ENCODE results near the gene NECTIN4. TPM values are rescaled to one million over a fixed set of nuclear protein-coding genes. Genes with fewer than 3 reads are reported as not detected.

The NECTIN4 gene
- total and polyA plus RNA-seq, 10 of the 15 experiments (the other 5 are each of a cell fraction or from before 2014, with no cell fraction given), result 2.8 to 8.7 (median 3.7) TPM

DNA sequence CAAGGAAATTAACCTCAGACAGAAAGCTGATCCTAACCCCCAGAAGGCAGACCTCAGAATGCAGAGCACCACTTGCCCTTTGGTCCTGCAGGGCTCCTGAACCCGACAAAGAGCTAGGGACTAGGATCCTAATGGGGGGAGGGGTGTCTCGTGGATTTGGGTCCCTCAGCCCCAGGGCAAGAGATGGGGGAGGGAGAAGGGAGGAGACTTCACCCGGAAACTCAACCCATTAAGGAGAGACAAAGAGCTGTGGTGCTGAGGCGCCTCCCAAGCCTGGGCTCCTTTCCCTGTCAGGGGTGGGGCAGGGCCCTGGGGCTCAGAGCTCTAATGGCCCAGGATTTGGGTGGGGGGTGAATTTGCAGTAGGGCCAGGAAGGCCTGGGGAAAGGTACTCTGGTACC, 2.9 kb downstream of the NECTIN4 start (continued):
- TF ChIP-seq, protein P1, sequence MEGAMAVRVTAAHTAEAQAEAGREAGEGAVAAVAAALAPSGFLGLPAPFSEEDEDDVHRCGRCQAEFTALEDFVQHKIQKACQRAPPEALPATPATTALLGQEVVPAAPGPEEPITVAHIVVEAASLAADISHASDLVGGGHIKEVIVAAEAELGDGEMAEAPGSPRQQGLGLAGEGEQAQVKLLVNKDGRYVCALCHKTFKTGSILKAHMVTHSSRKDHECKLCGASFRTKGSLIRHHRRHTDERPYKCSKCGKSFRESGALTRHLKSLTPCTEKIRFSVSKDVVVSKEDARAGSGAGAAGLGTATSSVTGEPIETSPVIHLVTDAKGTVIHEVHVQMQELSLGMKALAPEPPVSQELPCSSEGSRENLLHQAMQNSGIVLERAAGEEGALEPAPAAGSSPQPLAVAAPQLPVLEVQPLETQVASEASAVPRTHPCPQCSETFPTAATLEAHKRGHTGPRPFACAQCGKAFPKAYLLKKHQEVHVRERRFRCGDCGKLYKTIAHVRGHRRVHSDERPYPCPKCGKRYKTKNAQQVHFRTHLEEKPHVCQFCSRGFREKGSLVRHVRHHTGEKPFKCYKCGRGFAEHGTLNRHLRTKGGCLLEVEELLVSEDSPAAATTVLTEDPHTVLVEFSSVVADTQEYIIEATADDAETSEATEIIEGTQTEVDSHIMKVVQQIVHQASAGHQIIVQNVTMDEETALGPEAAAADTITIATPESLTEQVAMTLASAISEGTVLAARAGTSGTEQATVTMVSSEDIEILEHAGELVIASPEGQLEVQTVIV (IDR thresholded peaks at IDR 0.05; ENCODE audit: borderline replicate concordance, partially characterized antibody), result no peak
- TF ChIP-seq BCL11A (IDR thresholded peaks at IDR 0.05; ENCODE audit: low read depth, low read length) (no peak), NFYA (IDR thresholded peaks at IDR 0.05; ENCODE audit: borderline replicate concordance, low read depth, low read length) (no peak), CHD4 (IDR thresholded peaks at IDR 0.05) (no peak), POU2F2 (IDR thresholded peaks at IDR 0.05; ENCODE audit: borderline replicate concordance, low read depth, low read length) (no peak), SKIL (IDR thresholded peaks at IDR 0.05; ENCODE audit: low read depth, poor library complexity, severe bottlenecking) (no peak), TBL1XR1 (IDR thresholded peaks at IDR 0.05; ENCODE audit: low read depth, low read length) (no peak), NR2C1 (IDR thresholded peaks at IDR 0.05) (no peak)

- WGBS (ENCODE audit: insufficient coverage, insufficient replicate concordance, low lambda C conversion rate, missing lambda C conversion rate), result 42% methylated on average over 2 of the region's 2 CpGs
- no peak for TF ChIP-seq FOXM1 (IDR thresholded peaks at IDR 0.05; ENCODE audit: low read depth, low read length)
- TF ChIP-seq E2F8 (IDR thresholded peaks at IDR 0.05; ENCODE audit: low read depth, partially characterized antibody), result no peak
- TF ChIP-seq MLLT1 (IDR thresholded peaks at IDR 0.05), result no peak
- no peak for TF ChIP-seq CBX5 (IDR thresholded peaks at IDR 0.05; ENCODE audit: low read depth)
- no peak for TF ChIP-seq ZSCAN29 (IDR thresholded peaks at IDR 0.05)
- TF ChIP-seq CEBPB (IDR thresholded peaks at IDR 0.05; ENCODE audit: borderline replicate concordance in 1 of 2, low read depth in 2 of 2, low read length in 2 of 2), result no peak
Measured at GRCh38 chr1:161085165-161085564, 4.2 kb downstream of the NECTIN4 start.

More at GRCh38 chr1:161085165-161085564, 4.2 kb downstream of the NECTIN4 start:
- H3K27me3 ChIP-seq (replicated peaks in 1 of 2; ENCODE audit: control insufficient read depth in 2 of 2, insufficient read depth in 2 of 2, low read length in 1 of 2), result no peaks in the 10 kb centered on the region
- no peaks in the 10 kb centered on the region for H3K36me3 ChIP-seq (ENCODE audit: control insufficient read depth in 2 of 2, insufficient read depth in 2 of 2, low read length in 1 of 2)
- no peak overlapping the region for H3K4me2 ChIP-seq (ENCODE audit: control insufficient read depth, insufficient read depth)
- H4K20me1 ChIP-seq (ENCODE audit: control insufficient read depth, insufficient read depth), result no peaks in the 10 kb centered on the region
- ATAC-seq (no peak), DNase-seq (ENCODE audit: low read depth, low spot score) (no peak), FAIRE-seq (no peak)
- CTCF ChIA-PET, result interaction anchor here (0.9 to 1.3 kb wide), 2 partner anchors 10 to 87 kb away, joined by 4 to 5 read pairs; no protein-coding TSS in a partner anchor
- POLR2A ChIA-PET, result no interaction called here
- RAD21 ChIA-PET (ENCODE audit: unreplicated experiment), result interaction anchor here (1.4 kb wide), 1 partner anchor 14 kb away, joined by 3 read pairs; no protein-coding TSS in a partner anchor
- no peak overlapping the region for H3K27ac ChIP-seq (ENCODE audit: control insufficient read depth, insufficient read depth)
- H2AFZ ChIP-seq (ENCODE audit: control insufficient read depth, low read depth, low read length), result no peak overlapping the region
- no peak overlapping the region for H3K4me3 ChIP-seq
- H3K9ac ChIP-seq (ENCODE audit: control insufficient read depth, insufficient read depth, low read length), result no peak overlapping the region
- intact Hi-C loops (cut with micrococcal nuclease; ENCODE audit: unreplicated experiment), result no loop called here
- SMC1A ChIA-PET (ENCODE audit: uncharacterized antibody, unreplicated experiment), result interaction anchor here (1.1 to 2.7 kb wide), 3 partner anchors 8 to 175 kb away, joined by 3 to 8 read pairs (median 3); no protein-coding TSS in a partner anchor
- BruUV-seq (replicated peaks), result no TSS peak
- in situ Hi-C loops (cut with MboI), result no loop called here
- no peaks in the 10 kb centered on the region for H3K9me3 ChIP-seq (replicated peaks; ENCODE audit: control insufficient read depth, insufficient read depth, low read length)
- no peaks in the 10 kb centered on the region; the same call in 1 of the 2 replicates for H3K4me1 ChIP-seq (ENCODE audit: control insufficient read depth, insufficient read depth, low read length)
- no peaks in the 10 kb centered on the region for H3K79me2 ChIP-seq (ENCODE audit: control insufficient read depth, insufficient read depth, low read length)

All from GM12878 (cell line).